Pericardium fibroblast (primary cell): ENCODE measurements around the gene LEKR1. TPM values are rescaled to one million over a fixed set of nuclear protein-coding genes. Genes with fewer than 3 reads are reported as not detected.

Experiments used
- total RNA-seq: library from RNA; depleted of rRNA; stranded (reverse); fragments of >200 nt; gene quantifications from 2 replicates; pipeline ENCODE4 v1.2.3, GENCODE V29; 2015

Gene LEKR1
- 0.12 TPM in 1 of 2 replicates, not detected in the other for total RNA-seq

GRCh38 chr3:156826144-156826895 is at the start of gene LEKR1:
Gene LEKR1, plus strand, starts transcription at chr3:156826353. Its CDS starts 2,977 bp downstream, at chr3:156829330.

Other genes with a start within 250 kb of the LEKR1 start
- gene TIPARP, start 151.8 kb upstream of the LEKR1 start, total RNA-seq, result 27.1 and 29.0 TPM in 2 replicates